HL-60 (cell line): Measurements from ENCODE around the gene HSPA1L.

Source experiments
- DNase-seq, 2 experiments: peaks; one replicate each; pipeline ENCODE4 v3.0.0-alpha.2; 2010 to 2020; ENCODE audit warnings: low read depth in 1 of 2, low spot score in 1 of 2
- H3K27ac ChIP-seq: fragments of 250-450 bp; sonication (Bioruptor Pico); replicated peaks from 2 replicates; pipeline ENCODE4 v1.5.1; 2020; ENCODE audit warnings: mild to moderate bottlenecking, moderate library complexity
- H3K27me3 ChIP-seq: fragments of 250-450 bp; sonication (Bioruptor Pico); 2 replicates; pipeline ENCODE4 v1.5.1; 2021; ENCODE audit warnings: mild to moderate bottlenecking, moderate library complexity; ENCODE audit not compliant: insufficient read depth, poor library complexity, severe bottlenecking
- H3K4me3 ChIP-seq: replicated peaks from 2 replicates; pipeline ENCODE4 v1.5.1; 2011; ENCODE audit warnings: mild to moderate bottlenecking, control low read depth, low read length; ENCODE audit not compliant: insufficient read depth
- GABPA ChIP-seq: IDR thresholded peaks from 2 replicates; pipeline ENCODE4 v1.6.1; 2012; ENCODE audit warnings: low read depth
- POLR2AphosphoS5 ChIP-seq: IDR thresholded peaks from 2 replicates; pipeline ENCODE4 v1.6.1; 2012; ENCODE audit warnings: low read depth
- SPI1 ChIP-seq: IDR thresholded peaks from 2 replicates; pipeline ENCODE4 v1.6.1; 2012; ENCODE audit warnings: low read depth, mild to moderate bottlenecking, borderline replicate concordance
- TF ChIP-seq, protein P1 (sequence below): IDR thresholded peaks from 2 replicates; pipeline ENCODE4 v1.6.1; 2012; ENCODE audit warnings: low read depth; ENCODE audit not compliant: insufficient replicate concordance
- TF ChIP-seq, protein P2 (sequence below): IDR thresholded peaks from one replicate; pipeline ENCODE4 v1.5.1; 2011; ENCODE audit warnings: low read length, control low read depth, inconsistent platforms; ENCODE audit not compliant: insufficient read depth

Gene HSPA1L

DNA sequence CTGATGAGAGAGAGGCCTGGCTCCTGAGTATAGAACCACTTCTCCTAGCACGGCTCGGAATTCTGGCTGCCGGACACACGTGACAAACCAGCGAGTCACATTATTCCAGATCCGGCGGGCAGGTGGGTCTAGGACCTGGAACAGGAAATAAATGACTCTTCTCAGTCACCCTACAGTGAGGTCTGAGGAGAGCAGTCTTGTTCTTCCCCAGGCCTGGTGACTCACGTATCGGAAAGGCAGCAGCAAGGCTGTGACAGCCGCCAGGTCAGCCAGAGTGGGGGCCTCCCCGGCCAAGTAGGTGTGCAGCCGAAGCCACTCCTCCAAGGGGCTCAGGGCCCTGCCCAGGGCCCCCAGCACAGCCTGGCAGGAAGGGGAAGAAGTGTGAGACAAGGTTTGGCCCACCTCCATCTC is 22.3 kb downstream of the HSPA1L start:
- no peak for DNase-seq

DNA sequence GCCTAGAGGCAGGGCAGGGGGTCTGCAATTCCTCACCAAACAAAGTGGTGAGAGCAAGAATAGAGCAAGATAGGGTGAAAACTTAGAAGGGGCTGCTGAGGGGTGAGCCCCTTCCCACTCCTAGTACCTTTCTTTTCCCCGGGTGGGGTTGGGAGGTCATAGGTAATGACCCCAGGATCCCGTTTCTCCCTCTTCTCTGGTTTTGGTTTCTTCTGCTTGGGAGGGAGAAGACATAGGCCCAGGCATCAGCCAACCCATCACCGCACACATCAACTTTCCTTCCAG is 23.1 kb downstream of the HSPA1L start:
- no peak for DNase-seq
- H3K27ac ChIP-seq, result no peak overlapping the region

More for the DNA sequence above, 22.3 kb downstream of the HSPA1L start:
- no peaks in the 10 kb centered on the region for H3K27me3 ChIP-seq
- H3K27ac ChIP-seq, result no peak overlapping the region
- H3K4me3 ChIP-seq, result no peak overlapping the region
- no peak for TF ChIP-seq SPI1
- TF ChIP-seq, protein P1, sequence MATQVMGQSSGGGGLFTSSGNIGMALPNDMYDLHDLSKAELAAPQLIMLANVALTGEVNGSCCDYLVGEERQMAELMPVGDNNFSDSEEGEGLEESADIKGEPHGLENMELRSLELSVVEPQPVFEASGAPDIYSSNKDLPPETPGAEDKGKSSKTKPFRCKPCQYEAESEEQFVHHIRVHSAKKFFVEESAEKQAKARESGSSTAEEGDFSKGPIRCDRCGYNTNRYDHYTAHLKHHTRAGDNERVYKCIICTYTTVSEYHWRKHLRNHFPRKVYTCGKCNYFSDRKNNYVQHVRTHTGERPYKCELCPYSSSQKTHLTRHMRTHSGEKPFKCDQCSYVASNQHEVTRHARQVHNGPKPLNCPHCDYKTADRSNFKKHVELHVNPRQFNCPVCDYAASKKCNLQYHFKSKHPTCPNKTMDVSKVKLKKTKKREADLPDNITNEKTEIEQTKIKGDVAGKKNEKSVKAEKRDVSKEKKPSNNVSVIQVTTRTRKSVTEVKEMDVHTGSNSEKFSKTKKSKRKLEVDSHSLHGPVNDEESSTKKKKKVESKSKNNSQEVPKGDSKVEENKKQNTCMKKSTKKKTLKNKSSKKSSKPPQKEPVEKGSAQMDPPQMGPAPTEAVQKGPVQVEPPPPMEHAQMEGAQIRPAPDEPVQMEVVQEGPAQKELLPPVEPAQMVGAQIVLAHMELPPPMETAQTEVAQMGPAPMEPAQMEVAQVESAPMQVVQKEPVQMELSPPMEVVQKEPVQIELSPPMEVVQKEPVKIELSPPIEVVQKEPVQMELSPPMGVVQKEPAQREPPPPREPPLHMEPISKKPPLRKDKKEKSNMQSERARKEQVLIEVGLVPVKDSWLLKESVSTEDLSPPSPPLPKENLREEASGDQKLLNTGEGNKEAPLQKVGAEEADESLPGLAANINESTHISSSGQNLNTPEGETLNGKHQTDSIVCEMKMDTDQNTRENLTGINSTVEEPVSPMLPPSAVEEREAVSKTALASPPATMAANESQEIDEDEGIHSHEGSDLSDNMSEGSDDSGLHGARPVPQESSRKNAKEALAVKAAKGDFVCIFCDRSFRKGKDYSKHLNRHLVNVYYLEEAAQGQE, result no peak
- TF ChIP-seq, protein P2, sequence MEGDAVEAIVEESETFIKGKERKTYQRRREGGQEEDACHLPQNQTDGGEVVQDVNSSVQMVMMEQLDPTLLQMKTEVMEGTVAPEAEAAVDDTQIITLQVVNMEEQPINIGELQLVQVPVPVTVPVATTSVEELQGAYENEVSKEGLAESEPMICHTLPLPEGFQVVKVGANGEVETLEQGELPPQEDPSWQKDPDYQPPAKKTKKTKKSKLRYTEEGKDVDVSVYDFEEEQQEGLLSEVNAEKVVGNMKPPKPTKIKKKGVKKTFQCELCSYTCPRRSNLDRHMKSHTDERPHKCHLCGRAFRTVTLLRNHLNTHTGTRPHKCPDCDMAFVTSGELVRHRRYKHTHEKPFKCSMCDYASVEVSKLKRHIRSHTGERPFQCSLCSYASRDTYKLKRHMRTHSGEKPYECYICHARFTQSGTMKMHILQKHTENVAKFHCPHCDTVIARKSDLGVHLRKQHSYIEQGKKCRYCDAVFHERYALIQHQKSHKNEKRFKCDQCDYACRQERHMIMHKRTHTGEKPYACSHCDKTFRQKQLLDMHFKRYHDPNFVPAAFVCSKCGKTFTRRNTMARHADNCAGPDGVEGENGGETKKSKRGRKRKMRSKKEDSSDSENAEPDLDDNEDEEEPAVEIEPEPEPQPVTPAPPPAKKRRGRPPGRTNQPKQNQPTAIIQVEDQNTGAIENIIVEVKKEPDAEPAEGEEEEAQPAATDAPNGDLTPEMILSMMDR, result no peak

DNA sequence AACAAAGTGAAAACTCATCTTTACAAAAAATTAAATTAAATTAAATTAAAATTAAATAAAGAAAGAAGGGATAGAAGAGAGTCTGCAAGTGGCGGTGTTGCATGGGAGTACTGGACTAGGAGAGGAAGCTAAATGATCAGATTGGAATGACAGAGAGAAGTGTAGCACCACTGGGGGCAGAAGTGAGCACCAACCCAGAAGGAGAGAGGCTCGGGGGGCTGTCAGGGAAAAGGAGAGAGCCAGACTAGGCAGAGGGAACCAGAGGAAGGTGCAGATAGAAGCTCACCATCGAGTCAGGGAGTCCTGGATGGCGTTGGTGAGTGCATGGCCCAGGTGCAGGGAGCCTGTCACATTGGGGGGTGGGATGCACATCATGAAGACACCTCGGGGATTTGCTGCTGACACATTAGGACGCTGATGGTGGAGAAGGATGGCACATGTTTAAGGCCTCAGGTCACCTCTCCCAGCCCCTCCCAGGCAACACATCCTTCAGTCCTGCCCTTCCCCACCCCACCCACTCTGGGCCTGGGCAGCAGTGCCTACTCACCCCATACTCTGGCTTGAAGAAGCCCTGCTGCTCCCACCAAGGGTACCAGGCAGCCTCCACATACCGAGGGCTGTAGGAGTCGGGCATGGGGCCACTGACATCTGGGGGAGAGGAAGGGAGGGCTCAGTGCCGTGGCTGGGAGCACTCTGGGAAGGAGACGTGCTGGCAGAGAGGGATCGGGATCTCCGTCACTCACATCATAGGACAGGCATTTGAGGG is 23.6 kb downstream of the HSPA1L start:
- DNase-seq, result peak in 1 of 2 experiments; percentile 39
- no peak overlapping the region for H3K27ac ChIP-seq
- TF ChIP-seq, protein P1, result no peak
- TF ChIP-seq GABPA (no peak), POLR2AphosphoS5 (no peak), SPI1 (peak; percentile 11; the same call in 1 of the 2 replicates)
- TF ChIP-seq, protein P2, result peak; percentile 39
- no peaks in the 10 kb centered on the region for H3K27me3 ChIP-seq
- no peak overlapping the region for H3K4me3 ChIP-seq

More for the DNA sequence above, 23.1 kb downstream of the HSPA1L start:
- Histone ChIP-seq H3K4me3 (no peak overlapping the region), H3K27me3 (no peaks in the 10 kb centered on the region)
- TF ChIP-seq, protein P1, result no peak
- TF ChIP-seq POLR2AphosphoS5 (no peak), GABPA (no peak), SPI1 (no peak)
- TF ChIP-seq, protein P2, result no peak
